HG03520 (cell line): ENCODE results near the gene CRELD2.

Experiments
- ATAC-seq: cut with Tn5 transposase; IDR thresholded peaks from one replicate; pipeline ENCODE4 v1.9.1; 2021; ENCODE audit warnings: mild to moderate bottlenecking, moderate library complexity; ENCODE audit not compliant: unreplicated experiment

The CRELD2 gene

DNA sequence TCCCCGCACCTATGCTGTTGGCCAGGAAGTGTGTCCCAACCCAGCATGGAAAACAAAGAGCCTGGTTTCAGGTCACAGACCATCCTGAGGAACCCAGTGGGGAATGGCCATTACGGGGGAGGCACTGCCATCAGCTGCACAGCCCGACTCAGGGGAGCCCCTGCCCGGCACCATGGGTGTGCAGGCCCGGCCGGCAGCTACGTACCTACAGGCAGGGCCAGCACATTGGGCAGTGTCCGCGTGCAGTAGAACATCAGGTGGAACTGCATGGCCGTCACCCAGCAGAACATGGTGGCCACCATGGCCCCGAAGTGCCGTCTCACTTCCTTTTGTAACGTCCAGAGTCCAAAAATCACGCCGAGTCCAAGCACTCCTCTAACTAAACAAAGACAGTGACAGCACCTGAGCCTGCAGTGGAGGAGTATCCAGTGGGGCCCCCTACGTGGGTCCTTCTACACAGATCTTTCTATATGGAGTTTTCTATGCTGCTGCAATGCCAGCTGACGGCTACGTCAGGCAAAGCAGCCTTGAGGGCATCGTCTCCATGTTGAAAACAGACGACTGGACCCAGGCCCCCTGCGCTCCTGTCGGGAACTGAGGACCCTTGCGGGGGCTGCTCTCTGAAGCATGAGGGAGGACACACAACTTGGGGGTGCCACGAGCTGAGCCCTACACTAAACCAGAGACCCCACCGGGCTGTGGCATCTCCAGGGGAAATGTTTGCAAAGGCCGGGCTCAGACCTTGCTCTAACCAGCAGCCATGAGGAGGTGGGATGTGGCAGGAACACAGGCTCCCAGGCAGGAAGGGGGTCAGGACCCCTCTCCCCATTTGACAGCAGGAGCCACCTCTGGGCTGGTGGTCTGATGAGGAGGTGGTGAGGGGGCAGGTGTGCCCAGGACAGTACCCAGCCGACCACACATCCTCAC is 7.9 kb upstream of the CRELD2 start:
- no peak for ATAC-seq

DNA sequence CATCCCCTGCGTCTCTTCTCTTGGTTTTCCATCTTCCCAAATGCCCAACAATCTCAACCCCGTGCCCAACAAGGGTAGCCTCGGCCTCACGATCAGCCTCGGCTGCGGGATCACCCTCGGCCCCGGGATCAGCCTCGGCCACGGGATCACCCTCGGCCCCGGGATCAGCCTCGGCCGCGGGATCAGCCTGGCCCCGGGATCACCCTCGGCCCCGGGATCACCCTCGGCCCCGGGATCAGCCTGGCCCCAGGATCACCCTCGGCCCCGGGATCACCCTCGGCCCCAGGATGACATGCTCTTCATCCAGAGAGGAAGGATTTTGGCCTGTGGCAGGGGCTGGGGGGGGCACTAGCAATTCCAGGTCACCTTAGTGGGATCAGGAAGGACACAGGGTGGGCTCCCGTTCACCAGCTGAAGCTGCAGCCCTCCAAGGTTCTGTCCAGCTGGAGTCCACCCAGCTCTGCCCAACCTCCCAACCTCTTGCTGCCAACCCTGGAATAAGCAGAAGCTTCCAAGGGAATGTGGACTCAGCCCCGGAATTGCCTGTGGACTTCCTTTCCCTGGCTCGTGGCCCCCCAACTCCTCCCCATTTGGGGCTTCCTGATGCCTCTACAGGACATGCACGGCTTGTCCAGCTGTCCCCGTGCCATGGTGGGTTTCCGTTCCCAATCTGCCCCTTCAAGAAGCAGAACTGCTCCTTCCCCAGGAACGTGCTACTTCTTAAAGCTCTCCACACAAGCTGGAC is 6.4 kb upstream of the CRELD2 start:
- ATAC-seq: no peak

DNA sequence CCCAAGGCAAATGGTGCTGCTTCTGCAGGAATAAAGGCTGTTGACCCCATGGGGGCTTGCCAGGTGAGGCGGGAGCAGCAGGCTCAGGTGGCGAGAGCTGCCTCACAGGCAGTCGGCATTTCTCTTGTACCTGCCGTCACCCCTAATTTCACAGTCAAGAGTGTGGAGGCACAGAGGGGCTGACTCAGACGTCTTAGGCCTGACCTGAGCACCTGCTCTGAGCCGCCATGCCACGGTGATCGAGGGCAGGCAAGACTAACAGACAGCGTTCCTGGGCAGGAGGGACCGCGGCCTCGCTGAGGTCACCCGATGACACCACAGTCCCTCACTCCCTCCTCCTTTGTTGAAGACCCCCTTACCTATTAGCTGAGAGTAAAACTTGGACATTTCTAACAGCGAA is 5.4 kb upstream of the CRELD2 start:
- ATAC-seq: no peak

DNA sequence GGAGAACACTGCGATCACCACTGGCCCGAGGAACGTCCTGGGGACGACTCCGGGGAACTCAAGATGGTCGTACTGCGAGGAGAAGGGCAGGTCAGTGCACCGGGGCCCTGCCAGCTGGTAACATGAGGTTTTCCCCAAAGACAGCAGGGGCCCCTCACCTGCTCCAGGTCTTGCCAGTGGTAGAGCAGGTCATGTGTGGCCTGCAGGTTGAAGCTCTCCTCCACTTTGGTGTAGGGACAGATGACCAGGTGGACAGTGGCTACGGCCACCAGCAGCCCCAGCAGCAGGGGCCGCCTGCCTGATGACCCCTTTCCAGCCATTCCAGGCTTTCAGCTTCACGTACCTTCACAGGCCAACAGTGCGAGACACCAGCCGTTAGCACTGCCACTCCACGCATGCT is 5.0 kb upstream of the CRELD2 start:
- no peak for ATAC-seq

DNA sequence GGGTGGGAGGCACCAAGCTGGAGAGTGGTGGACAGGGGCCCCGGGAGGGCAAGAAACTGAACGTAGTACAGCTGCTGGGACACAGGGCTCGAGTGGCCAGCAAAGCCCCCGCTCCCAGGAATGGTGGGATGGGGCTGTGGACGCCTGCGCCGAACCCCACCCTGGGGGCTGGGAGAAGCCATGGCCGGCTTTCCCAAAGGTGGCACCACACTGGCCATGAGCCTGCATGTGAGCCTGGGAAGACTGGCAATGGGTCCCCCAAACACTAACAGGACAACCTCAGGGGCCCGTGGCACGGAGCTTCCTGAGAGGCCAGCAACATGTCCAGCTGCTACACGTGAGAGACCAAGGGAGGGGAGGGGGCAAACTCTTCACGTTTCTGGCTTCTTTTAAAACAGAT is 4.2 kb upstream of the CRELD2 start:
- ATAC-seq: no peak

DNA sequence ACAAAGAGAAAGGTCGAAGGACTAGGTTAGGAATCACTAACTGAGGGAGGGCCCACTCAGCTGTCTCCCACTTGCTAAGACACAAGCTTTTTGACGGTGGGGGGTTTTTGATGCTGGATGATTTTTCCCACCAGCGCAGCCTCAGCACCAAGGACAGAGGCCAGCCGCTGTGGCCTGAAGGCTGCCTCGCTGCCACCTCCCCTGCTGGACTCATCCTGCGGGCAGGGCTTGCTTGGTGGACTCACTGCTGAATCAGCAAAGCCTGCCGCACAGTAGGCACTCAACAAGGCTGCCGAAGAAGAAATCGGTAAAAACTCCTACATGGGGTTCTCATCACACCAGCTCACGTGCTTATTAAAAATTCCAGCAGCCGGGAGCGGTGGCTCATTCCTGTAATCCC is 2.8 kb upstream of the CRELD2 start:
- ATAC-seq: no peak

DNA sequence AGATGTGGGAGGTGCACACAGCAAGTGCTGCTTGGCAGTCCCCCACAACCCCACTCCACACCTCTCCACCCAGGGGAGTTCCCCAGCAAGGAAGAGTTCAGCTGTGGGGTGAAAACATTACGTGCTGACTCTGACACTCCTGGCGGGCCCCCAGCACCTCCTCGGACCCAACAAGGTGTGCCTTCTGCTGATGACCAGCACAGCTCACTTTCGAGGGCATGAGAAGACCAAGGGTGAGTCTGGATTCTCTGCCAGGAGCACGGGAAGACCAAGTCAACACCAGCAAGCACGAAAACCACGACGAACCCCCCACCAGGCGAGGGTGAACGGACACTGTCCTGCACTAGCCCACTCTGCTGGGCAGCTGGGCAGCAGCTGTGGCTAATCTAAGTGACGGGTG is 1.6 kb upstream of the CRELD2 start:
- ATAC-seq: no peak

DNA sequence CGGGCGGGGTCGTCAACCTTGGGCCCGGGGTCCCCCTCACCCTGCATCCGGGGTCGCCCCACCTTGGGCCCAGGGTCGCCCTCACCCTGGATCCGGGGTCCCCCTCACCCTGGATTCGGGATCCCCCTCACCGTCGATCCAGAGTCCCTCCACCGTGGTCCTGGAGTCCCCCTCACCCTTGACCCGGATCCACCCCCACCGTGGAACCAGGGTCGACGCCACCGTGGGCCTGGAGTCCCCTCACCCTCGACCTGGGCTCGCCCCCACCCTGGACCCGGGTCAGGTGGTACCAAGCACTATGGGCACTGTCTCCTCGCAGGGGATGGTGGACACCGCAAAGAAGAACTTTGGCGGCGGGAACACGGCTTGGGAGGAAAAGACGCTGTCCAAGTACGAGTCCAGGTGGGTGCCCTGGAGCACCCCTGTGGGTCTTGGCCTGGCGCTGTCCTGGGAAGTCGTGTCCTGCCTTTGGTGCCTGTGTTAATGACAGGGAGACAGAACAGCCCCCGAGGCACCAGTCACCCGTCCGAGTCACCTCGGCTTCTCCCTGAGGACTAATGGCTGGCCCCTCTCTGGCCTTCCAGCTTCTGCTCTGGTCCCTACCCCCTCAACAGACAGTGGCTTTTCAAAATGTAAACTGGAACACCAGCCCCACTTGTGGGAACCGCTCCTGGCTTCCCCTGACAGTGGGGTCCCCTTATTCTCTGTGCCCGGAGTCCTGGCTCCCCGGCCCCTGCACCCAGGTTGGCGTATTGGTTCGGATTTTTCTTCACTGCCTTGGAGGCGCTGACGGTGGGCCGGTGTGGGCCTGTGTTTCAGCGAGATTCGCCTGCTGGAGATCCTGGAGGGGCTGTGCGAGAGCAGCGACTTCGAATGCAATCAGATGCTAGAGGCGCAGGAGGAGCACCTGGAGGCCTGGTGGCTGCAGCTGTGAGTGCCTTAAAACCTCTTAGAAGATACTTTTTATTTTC is 762 bp downstream of the CRELD2 start:
- ATAC-seq: no peak

DNA sequence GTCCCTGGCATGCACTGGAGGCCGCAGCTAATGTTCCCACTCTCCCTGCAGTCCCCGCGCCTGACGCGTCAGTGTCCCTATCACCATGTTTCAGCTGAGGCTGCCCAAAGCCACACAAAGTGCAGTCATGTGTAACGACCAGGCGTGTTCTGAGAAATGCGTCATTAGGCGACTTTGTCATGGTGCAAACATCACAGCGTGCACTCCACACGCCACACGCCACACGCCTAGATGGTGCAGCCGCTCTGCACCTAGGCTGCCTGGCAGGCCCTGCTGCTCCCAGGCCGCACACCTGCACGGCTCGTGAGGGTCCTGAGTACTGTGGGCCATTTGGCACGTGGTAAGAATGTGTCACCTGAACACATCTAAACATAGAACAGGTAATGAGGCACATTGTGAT is 2.4 kb downstream of the CRELD2 start:
- no peak for ATAC-seq

DNA sequence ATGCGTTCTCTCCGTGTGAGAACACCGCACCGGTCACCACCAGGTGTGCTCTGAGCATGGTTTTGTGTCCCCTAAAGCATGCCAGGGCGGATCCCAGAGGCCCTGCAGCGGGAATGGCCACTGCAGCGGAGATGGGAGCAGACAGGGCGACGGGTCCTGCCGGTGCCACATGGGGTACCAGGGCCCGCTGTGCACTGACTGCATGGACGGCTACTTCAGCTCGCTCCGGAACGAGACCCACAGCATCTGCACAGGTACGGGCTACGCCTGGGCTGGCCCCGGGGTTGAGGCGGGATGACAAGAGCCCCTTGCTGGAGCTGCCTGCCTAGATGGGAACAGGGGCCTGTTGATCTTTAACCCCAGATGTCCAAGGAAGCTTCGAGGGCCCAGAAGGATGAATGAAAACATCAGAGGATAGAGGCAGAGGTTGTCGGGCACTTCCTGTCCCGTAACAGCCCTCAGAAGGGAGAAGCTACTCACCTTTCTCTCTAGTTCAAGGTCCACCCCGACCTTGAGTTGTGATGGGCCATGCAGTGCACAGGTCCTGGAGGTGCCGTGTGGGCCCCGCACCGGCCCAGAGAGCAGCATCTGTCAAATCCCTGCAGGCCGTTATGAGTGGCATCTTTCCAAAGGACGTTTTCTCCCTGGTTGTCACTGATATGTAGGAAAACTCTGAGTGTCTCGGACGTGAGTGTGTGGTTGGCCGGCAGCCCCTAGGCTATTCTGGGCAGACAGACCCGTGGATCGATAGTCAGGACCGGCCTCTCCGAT is 3.3 kb downstream of the CRELD2 start:
- no peak for ATAC-seq

DNA sequence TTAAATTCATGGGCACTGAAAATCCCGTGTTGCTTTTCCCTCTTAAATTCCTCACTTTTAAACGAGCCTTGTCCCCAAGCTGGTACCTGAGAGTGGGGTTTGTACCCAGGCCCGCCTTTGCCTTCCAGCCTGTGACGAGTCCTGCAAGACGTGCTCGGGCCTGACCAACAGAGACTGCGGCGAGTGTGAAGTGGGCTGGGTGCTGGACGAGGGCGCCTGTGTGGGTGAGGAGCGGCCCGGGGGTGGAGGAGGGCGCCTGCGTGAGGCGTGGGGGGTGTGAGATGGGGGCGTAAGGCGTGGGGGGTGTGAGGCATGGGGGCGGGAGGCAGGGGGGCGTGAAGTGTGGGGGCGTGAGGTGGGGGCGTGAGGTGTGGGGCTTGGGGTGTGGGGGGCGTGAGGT is 4.0 kb downstream of the CRELD2 start:
- no peak for ATAC-seq

DNA sequence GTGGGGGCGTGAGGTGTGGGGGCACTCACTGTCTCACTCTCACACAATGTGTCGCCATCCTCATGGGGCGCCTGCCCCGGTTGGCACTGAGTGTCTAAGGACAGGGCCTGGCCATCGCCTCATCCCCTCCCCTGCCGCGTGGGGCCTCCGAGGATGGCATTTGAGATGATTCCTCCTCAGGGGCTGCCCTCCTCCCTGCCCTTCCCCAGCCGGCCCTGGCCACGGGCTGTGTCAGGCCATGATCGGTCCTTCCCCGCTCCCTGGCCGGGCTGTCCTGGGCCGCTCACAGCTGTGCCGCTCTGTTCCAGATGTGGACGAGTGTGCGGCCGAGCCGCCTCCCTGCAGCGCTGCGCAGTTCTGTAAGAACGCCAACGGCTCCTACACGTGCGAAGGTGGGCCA is 4.5 kb downstream of the CRELD2 start:
- ATAC-seq: no peak

DNA sequence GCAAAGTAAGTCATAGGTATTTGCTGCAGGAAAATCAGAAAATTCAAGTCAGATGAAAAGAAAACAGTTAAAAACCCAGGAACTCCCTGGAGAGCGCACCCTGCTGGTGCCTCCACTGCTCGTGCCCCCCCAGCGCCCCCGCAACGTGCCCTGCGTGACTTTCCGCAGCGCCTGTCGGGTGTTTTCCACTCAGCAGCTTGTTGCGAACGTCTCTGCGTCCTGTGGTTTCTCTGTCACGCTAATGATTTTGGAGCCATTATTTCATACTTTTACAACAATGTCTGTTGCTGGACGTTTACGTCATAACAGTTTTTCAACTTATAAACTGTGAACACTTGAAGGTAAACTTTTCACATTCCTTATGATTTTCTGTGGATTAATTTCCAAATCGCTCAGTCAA is 5.0 kb downstream of the CRELD2 start:
- ATAC-seq: no peak

DNA sequence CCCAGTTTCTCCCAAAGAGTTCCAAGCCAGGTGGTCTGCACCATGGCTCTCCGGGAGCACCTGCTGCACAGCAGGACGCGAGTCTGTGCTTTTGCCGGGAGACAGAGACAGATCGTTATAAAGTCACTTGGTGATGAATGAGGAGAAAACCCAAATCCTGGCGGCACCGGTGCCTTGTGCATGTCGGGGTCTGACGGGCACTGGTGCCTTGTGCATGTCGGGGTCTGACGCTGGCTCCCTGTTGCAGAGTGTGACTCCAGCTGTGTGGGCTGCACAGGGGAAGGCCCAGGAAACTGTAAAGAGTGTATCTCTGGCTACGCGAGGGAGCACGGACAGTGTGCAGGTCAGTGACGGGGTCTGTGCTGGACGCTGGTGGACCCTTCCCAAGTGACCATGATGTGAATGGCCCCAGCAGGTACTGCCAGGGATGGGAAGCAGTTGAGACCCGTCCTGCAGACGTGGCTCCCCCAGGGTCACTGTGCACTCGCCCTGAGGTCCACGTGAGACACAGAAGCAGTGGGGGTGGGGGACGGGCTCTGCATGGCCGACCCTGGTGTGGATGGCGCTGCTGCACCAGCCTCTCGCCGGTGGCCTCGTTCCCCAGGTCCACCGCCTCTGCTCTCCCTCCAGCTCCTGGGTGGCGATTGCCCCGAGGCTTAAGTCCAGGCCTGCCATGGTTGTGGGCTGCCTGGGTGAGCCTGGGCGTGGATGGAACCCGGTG is 5.8 kb downstream of the CRELD2 start:
- ATAC-seq: no peak

DNA sequence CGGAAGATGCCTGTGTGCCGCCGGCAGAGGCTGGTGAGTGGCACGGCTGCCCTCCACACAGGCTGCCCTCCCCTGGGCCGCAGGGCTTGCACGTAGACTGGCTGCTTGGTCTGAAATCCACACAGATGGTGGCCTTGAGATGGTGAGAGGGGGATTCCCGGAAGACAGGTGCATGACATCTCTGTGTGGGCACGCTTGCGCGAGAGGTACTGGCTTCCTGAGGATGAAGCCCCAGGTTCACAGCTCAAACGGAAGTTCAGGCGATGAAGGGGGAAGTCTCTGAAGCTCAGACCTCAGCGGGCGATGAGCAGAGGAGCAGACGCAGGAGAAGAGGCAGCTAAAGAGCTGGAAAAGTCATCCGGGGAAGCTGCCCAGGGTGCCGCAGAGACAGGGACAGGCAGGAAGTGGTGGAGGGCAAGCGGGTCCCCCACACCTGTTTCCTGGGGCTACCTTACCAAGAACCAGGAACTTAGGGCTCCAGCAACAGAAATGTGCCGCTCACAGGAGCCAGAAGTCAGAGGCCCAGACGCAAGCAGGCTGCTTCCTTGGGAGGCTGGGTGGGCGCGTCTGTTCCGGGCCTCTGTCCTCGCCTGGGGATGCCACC is 7.2 kb downstream of the CRELD2 start:
- ATAC-seq: no peak

DNA sequence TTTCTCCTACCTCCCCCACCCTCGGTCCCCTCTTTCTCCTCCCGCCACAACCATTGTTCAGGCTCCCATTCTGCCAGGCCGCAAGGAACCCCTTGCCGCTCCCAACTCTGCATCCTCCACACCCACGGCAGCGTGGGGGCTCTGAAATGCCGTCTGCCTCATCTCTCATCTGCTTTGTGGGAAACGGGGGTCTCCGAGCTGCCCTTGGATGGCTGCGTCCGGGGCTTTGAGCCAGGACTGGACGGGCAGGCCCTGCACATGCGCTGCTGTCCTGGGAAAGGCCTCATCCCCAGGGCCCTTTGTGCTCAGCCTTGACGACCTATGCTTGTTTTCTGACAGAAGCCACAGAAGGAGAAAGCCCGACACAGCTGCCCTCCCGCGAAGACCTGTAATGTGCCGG is 8.5 kb downstream of the CRELD2 start:
- ATAC-seq: no peak

DNA sequence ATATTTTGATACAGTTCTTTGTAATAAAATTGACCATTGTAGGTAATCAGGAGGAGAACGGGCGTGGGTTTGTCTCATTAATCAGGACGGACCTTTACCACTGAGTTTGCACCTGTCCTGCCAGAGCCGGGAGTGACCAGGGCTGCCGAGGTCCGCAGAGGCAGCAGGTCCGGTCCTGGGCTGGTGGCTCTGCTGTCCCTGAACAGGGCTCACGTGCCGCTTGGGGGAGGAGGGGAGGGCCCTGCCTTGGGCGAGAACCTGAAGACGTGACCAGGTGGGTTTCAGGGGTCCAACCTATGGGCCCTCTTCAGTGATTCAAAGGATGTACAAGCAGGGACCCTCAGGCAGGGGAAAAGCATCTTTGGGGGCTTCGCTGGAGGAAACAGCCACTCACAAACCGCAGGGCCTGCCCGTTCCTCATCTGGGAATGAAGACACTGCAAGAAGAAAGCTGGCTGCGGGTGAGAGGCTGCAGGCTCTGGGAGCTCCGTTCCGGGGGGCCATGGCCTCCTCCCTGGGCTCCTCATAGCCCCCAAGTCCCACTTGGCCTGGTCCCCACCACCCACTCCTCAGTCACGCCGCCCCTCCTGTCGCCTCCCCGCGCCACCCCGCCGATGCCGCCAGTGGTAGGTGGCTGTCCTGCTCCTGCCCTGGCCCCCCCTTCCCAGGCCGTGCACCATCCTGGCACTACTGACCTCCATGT is 9.2 kb downstream of the CRELD2 start:
- no peak for ATAC-seq

DNA sequence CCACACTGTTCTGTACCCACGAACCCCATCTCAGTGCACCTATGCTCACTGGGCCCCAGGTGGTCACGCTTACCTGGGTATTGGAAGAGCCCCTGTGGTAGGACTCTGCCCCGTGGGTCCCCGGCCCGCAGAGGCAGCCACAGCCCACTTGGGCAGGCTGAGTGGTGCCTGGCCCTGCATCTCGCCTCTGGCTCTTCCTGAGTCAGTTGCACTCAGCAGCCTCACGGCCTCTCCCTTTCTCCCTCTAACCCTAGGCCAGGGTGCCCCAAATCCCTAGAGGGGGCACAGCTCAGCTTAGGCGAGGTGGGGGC is 9.7 kb downstream of the CRELD2 start:
- no peak for ATAC-seq
